Smooth muscle cell (in vitro differentiated cells): ENCODE data around the gene CNTN5. TPM values are rescaled to one million over a fixed set of nuclear protein-coding genes. Genes with fewer than 3 reads are reported as not detected.

Source experiments
- DNase-seq: peaks from one replicate; lab custom pipeline; 2025; ENCODE audit not compliant: unreplicated experiment; lab: John Stamatoyannopoulos, UW
- H2AFZ ChIP-seq: fragments of 200-600 bp; sonication (generic); 2 replicates; pipeline ENCODE4 v1.6.0; 2016; ENCODE audit warnings: antibody characterized with exemption, low read depth, mild to moderate bottlenecking
- H3F3A ChIP-seq: fragments of 200-600 bp; sonication (generic); 2 replicates; pipeline ENCODE4 v1.6.0; 2017; ENCODE audit warnings: antibody characterized with exemption, low read depth
- H3K27ac ChIP-seq: fragments of 200-600 bp; sonication (generic); 2 replicates; pipeline ENCODE4 v1.5.1; 2016; ENCODE audit warnings: low read depth, mild to moderate bottlenecking
- H3K27me3 ChIP-seq: fragments of 200-600 bp; sonication (generic); 2 replicates; pipeline ENCODE4 v1.6.1; 2016; ENCODE audit warnings: low read depth, mild to moderate bottlenecking
- H3K36me3 ChIP-seq: fragments of 200-600 bp; sonication (generic); 2 replicates; pipeline ENCODE4 v1.5.1; 2016; ENCODE audit warnings: low read depth
- H3K4me1 ChIP-seq: fragments of 200-600 bp; sonication (generic); 2 replicates; pipeline ENCODE4 v1.5.1; 2016; ENCODE audit warnings: low read depth
- H3K4me2 ChIP-seq: fragments of 200-600 bp; sonication (generic); 2 replicates; pipeline ENCODE4 v1.6.0; 2016; ENCODE audit warnings: mild to moderate bottlenecking
- H3K4me3 ChIP-seq: fragments of 200-600 bp; sonication (generic); 2 replicates; pipeline ENCODE4 v1.5.1; 2016; ENCODE audit warnings: mild to moderate bottlenecking
- H3K79me2 ChIP-seq: fragments of 200-600 bp; sonication (generic); 2 replicates; pipeline ENCODE4 v1.6.0; 2016; ENCODE audit warnings: low read depth, mild to moderate bottlenecking
- H3K9ac ChIP-seq: fragments of 200-600 bp; sonication (generic); 2 replicates; pipeline ENCODE4 v1.6.0; 2016; ENCODE audit warnings: low read depth
- H3K9me3 ChIP-seq: fragments of 200-600 bp; sonication (generic); replicated peaks from 2 replicates; pipeline ENCODE4 v1.5.1; 2016; ENCODE audit warnings: low read depth
- H4K20me1 ChIP-seq: fragments of 200-600 bp; sonication (generic); 2 replicates; pipeline ENCODE4 v1.6.0; 2016; ENCODE audit warnings: low read depth
- CTCF ChIP-seq: fragments of 200-600 bp; sonication (generic); IDR thresholded peaks from 2 replicates; pipeline ENCODE4 v1.5.1; 2017; ENCODE audit warnings: borderline replicate concordance, mild to moderate bottlenecking, antibody characterized with exemption; ENCODE audit not compliant: insufficient read depth, poor library complexity, severe bottlenecking
- WGBS: methylation state at CpG from one replicate; pipeline ENCODE4 v1.1.7; 2016; ENCODE audit warnings: low lambda C conversion rate; 5-methylcytosine and 5-hydroxymethylcytosine counted together
- polyA plus RNA-seq: library from polyadenylated mRNA; unstranded; fragments of >200 nt; fragmentation: Nextera tagmentation; extraction: Ambion mirVana; gene quantifications from 2 replicates; pipeline ENCODE4 v1.2.1, GENCODE V29; 2016
- total RNA-seq: library from RNA; depleted of rRNA; stranded (reverse); fragments of >200 nt; gene quantifications from 2 replicates; pipeline ENCODE4 v1.2.3, GENCODE V29; 2014

Gene CNTN5
- total and polyA plus RNA-seq, 2 experiments from 2014 or later: 0.97 to 3.1 TPM

DNA sequence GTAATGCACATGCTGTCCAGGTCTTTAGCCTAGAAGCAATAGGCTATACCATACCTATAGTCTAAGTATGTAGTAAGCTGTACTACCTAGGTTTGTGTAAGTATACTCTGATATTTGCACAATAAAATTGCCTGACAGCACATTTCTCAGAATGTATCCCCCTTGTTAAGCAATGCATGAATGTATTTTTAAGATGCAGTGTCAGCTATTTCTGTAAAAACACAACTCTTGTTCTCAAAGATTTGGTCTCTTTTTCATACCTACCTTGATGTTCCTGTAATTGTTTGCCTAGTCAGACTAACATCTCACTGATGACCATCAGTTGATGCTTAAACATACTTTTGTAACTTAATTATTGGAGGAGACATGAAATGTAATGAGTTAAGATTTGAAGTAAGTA is 619.9 kb downstream of the CNTN5 start:
- no peak overlapping the region for H3K9ac ChIP-seq
- no peak overlapping the region for H3K27ac ChIP-seq
- no peaks in the 10 kb centered on the region for H3F3A ChIP-seq
- no peak overlapping the region for H3K4me2 ChIP-seq
- no peak for TF ChIP-seq CTCF
- H4K20me1 ChIP-seq: no peaks in the 10 kb centered on the region
- no peaks in the 10 kb centered on the region for H3K27me3 ChIP-seq
- H3K36me3 ChIP-seq: no peaks in the 10 kb centered on the region
- H3K4me1 ChIP-seq: no peaks in the 10 kb centered on the region
- H3K9me3 ChIP-seq: no peaks in the 10 kb centered on the region
- H3K79me2 ChIP-seq: no peaks in the 10 kb centered on the region
- H2AFZ ChIP-seq: no peak overlapping the region
- H3K4me3 ChIP-seq: no peak overlapping the region
- DNase-seq: no peak

GRCh38 chr11:99645934-99646333 is 625.2 kb downstream of the CNTN5 start:
- 100% methylated on average over 2 of the region's 2 CpGs for WGBS
- Histone ChIP-seq H3K4me3 (no peak overlapping the region), H3K9ac (no peak overlapping the region), H3K9me3 (no peaks in the 10 kb centered on the region), H3F3A (no peaks in the 10 kb centered on the region), H3K27me3 (no peaks in the 10 kb centered on the region), H3K4me1 (no peaks in the 10 kb centered on the region), H3K79me2 (no peaks in the 10 kb centered on the region), H2AFZ (no peak overlapping the region), H3K36me3 (no peaks in the 10 kb centered on the region), H3K4me2 (no peak overlapping the region), H3K27ac (no peak overlapping the region), H4K20me1 (no peaks in the 10 kb centered on the region)
- no peak for TF ChIP-seq CTCF
- no peak for DNase-seq

- H3K27ac ChIP-seq: no peak overlapping the region
- H4K20me1 ChIP-seq: no peaks in the 10 kb centered on the region
- no peaks in the 10 kb centered on the region for H3K79me2 ChIP-seq
- H2AFZ ChIP-seq: no peak overlapping the region
- H3F3A ChIP-seq: no peaks in the 10 kb centered on the region
- H3K4me1 ChIP-seq: no peaks in the 10 kb centered on the region
- H3K27me3 ChIP-seq: no peaks in the 10 kb centered on the region
- WGBS: 85% methylated on average over 2 of the region's 2 CpGs
- no peaks in the 10 kb centered on the region for H3K9me3 ChIP-seq
- no peak overlapping the region for H3K9ac ChIP-seq
- no peak overlapping the region for H3K4me3 ChIP-seq
- H3K4me2 ChIP-seq: no peak overlapping the region
- H3K36me3 ChIP-seq: no peaks in the 10 kb centered on the region
- no peak for DNase-seq
- no peak for TF ChIP-seq CTCF
Observed at GRCh38 chr11:99670067-99670676, 649.4 kb downstream of the CNTN5 start.

DNA sequence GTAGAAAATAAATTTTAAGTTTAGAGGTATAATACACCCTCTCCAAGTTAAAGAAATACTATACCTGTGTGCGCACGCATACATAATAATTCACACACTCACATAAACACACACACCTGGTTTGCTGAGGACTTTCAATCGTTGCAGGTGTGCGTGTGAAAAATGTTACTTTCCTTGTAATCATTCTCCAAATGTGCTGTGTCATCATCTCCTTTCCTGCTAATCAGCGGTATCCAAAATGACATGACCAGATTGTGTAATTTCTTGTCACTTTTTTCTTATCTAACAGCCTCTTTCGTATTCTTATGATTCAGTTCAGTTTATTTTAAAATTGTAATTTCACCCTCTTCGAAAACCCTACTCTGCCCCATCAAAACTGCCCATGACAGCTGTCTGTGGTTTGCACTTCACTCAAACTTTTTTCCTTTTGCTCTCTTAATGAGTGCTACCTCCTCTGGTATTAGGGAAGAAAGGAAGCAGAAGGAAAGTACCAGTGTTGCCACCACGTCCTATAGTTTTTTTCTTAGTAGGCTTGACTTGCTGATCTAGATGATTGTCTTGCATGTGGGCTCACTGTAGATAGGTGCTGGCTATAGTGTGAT is 651.2 kb downstream of the CNTN5 start:
- Histone ChIP-seq H3K27ac (no peak overlapping the region), H3K9me3 (no peaks in the 10 kb centered on the region), H3K4me3 (no peak overlapping the region), H3K79me2 (no peaks in the 10 kb centered on the region), H3K4me1 (no peaks in the 10 kb centered on the region), H3F3A (no peaks in the 10 kb centered on the region), H3K36me3 (no peaks in the 10 kb centered on the region), H3K9ac (no peak overlapping the region), H3K4me2 (no peak overlapping the region), H2AFZ (no peak overlapping the region), H3K27me3 (no peaks in the 10 kb centered on the region), H4K20me1 (no peaks in the 10 kb centered on the region)
- no peak for TF ChIP-seq CTCF
- DNase-seq: no peak
- WGBS: 89% methylated on average over 8 of the region's 8 CpGs
